PC-9 (cell line): ENCODE measurements around the gene ADGRA1. TPM values are rescaled to one million over a fixed set of nuclear protein-coding genes. Genes with fewer than 3 reads are reported as not detected.

Experiments
- BruUV-seq: library from RNA; stranded (reverse); fragments of 400-500 nt; replicated peaks from 2 replicates; lab custom pipeline; 2021; lab: Mats Ljungman, UMichigan
- CTCF ChIA-PET: fragments of 300-600 bp; sonication (Branson Sonifier 250); formaldehyde crosslinking; loops from one replicate; lab custom pipeline; 2022; ENCODE audit warnings: antibody characterized with exemption; lab: Charles Lee
- POLR2A ChIA-PET: fragments of 300-600 bp; sonication (Branson Sonifier 250); formaldehyde crosslinking; loops from one replicate; lab custom pipeline; 2022; ENCODE audit warnings: antibody characterized with exemption; ENCODE audit not compliant: unreplicated experiment; lab: Charles Lee
- DNase-seq, 2 experiments: peaks; one replicate each; pipeline versions ENCODE4 v3.0.0 to v3.0.0-alpha.2; 2015 to 2022; ENCODE audit warnings: mixed read lengths in 1 of 2
- H2AFZ ChIP-seq: fragments of 200-600 bp; sonication (generic); 2 replicates; pipeline ENCODE4 v1.8.1; 2017; ENCODE audit warnings: antibody characterized with exemption
- H3F3A ChIP-seq: fragments of 200-600 bp; sonication (generic); 2 replicates; pipeline ENCODE4 v1.8.1; 2017; ENCODE audit warnings: antibody characterized with exemption, mild to moderate bottlenecking, low read depth; ENCODE audit not compliant: insufficient read depth
- H3K27ac ChIP-seq: fragments of 200-600 bp; sonication (generic); 2 replicates; pipeline ENCODE4 v1.6.1; 2016; ENCODE audit warnings: mixed run types
- H3K27me3 ChIP-seq: fragments of 200-600 bp; sonication (generic); 2 replicates; pipeline ENCODE4 v1.6.1; 2016; ENCODE audit warnings: low read depth, mixed run types; ENCODE audit not compliant: insufficient read depth
- H3K36me3 ChIP-seq: fragments of 200-600 bp; sonication (generic); 2 replicates; pipeline ENCODE4 v1.6.1; 2016; ENCODE audit warnings: low read depth, mixed run types
- H3K4me1 ChIP-seq: fragments of 200-600 bp; sonication (generic); replicated peaks from 2 replicates; pipeline ENCODE4 v1.6.1; 2016; ENCODE audit warnings: mixed run types; ENCODE audit not compliant: insufficient read depth
- H3K4me2 ChIP-seq: fragments of 200-600 bp; sonication (generic); 2 replicates; pipeline ENCODE4 v1.6.1; 2017; ENCODE audit warnings: mixed run types
- H3K4me3 ChIP-seq: fragments of 200-600 bp; sonication (generic); 2 replicates; pipeline ENCODE4 v1.6.1; 2016; ENCODE audit warnings: mixed run types
- H3K79me2 ChIP-seq: fragments of 200-600 bp; sonication (generic); 2 replicates; pipeline ENCODE4 v1.6.1; 2017; ENCODE audit warnings: low read depth, mixed run types
- H3K9me2 ChIP-seq: fragments of 200-600 bp; sonication (generic); 2 replicates; pipeline ENCODE4 v1.8.1; 2017; ENCODE audit warnings: mild to moderate bottlenecking; ENCODE audit not compliant: insufficient read depth
- H3K9me3 ChIP-seq: fragments of 200-600 bp; sonication (generic); 2 replicates; pipeline ENCODE4 v1.8.1; 2016; ENCODE audit warnings: low read depth; ENCODE audit not compliant: insufficient read depth
- H4K20me1 ChIP-seq: fragments of 200-600 bp; sonication (generic); 2 replicates; pipeline ENCODE4 v1.8.1; 2017; ENCODE audit not compliant: insufficient read depth
- CTCF ChIP-seq: fragments of 200-600 bp; sonication (generic); conservative IDR thresholded peaks from 2 replicates; pipeline ENCODE4 v1.6.1; 2017; ENCODE audit warnings: mixed run types, antibody characterized with exemption, mild to moderate bottlenecking, moderate library complexity
- EZH2 ChIP-seq: fragments of 200-600 bp; sonication (generic); IDR thresholded peaks from 2 replicates; pipeline ENCODE4 v1.8.0; 2017; ENCODE audit warnings: antibody characterized with exemption, low read depth
- intact Hi-C: fragments of 100-400 bp; cut with micrococcal nuclease; formaldehyde crosslinking; loops from one replicate; pipeline ENCODE4 v1.10.0; 2022; ENCODE audit not compliant: unreplicated experiment
- total RNA-seq: library from RNA; stranded (reverse); gene quantifications from 2 replicates; pipeline ENCODE4 v1.2.3, GENCODE V29; 2021

Gene ADGRA1
- total RNA-seq, 1 experiment from 2014 or later: not detected

- CTCF ChIA-PET: no interaction called here
- DNase-seq: no peak
These were observed 14.8 kb downstream of the ADGRA1 start for GRCh38 chr10:133102415-133103095.

GRCh38 chr10:133103311-133103910, 15.7 kb downstream of the ADGRA1 start:
- Histone ChIP-seq H3F3A (no peaks in the 10 kb centered on the region), H3K4me2 (no peak overlapping the region), H3K9me3 (no peaks in the 10 kb centered on the region), H3K79me2 (no peaks in the 10 kb centered on the region), H3K27me3 (peaks cover 58% of the 10 kb centered on the region), H2AFZ (no peak overlapping the region), H3K4me3 (no peak overlapping the region), H3K36me3 (no peaks in the 10 kb centered on the region), H3K4me1 (no peaks in the 10 kb centered on the region), H3K9me2 (no peaks in the 10 kb centered on the region), H4K20me1 (no peaks in the 10 kb centered on the region), H3K27ac (no peak overlapping the region)
- DNase-seq: no peak
- CTCF ChIA-PET: no interaction called here
- intact Hi-C loops: no loop called here
- POLR2A ChIA-PET: no interaction called here
- no TSS peak for BruUV-seq
- TF ChIP-seq CTCF (no peak), EZH2 (no peak)

More at GRCh38 chr10:133102415-133103095, 14.8 kb downstream of the ADGRA1 start:
- Histone ChIP-seq H3F3A (no peaks in the 10 kb centered on the region), H3K79me2 (no peaks in the 10 kb centered on the region), H3K27ac (no peak overlapping the region), H3K9me2 (no peaks in the 10 kb centered on the region), H3K27me3 (peaks cover 60% of the 10 kb centered on the region), H2AFZ (no peak overlapping the region), H4K20me1 (no peaks in the 10 kb centered on the region), H3K9me3 (no peaks in the 10 kb centered on the region), H3K4me1 (no peaks in the 10 kb centered on the region), H3K36me3 (no peaks in the 10 kb centered on the region), H3K4me2 (no peak overlapping the region), H3K4me3 (no peak overlapping the region)
- POLR2A ChIA-PET: no interaction called here
- intact Hi-C loops: no loop called here
- TF ChIP-seq EZH2 (no peak), CTCF (no peak)
- BruUV-seq: no TSS peak

GRCh38 chr10:133104068-133104962, 16.6 kb downstream of the ADGRA1 start:
- TF ChIP-seq EZH2 (no peak), CTCF (no peak)
- Histone ChIP-seq H3K9me3 (no peaks in the 10 kb centered on the region), H3F3A (no peaks in the 10 kb centered on the region), H3K36me3 (no peaks in the 10 kb centered on the region), H3K79me2 (no peaks in the 10 kb centered on the region), H4K20me1 (no peaks in the 10 kb centered on the region), H3K27me3 (peaks cover 58% of the 10 kb centered on the region), H3K4me3 (no peak overlapping the region), H3K9me2 (no peaks in the 10 kb centered on the region), H3K27ac (no peak overlapping the region), H3K4me1 (no peaks in the 10 kb centered on the region), H2AFZ (no peak overlapping the region), H3K4me2 (no peak overlapping the region)
- no peak for DNase-seq
- intact Hi-C loops: no loop called here
- ChIA-PET POLR2A (no interaction called here), CTCF (no interaction called here)
- BruUV-seq: no TSS peak
